HG03460 (cell line): ENCODE data around the gene TET2.

Experiments used
- ATAC-seq: cut with Tn5 transposase; IDR thresholded peaks from one replicate; pipeline ENCODE4 v1.9.1; 2021; ENCODE audit not compliant: unreplicated experiment

TET2 gene

DNA sequence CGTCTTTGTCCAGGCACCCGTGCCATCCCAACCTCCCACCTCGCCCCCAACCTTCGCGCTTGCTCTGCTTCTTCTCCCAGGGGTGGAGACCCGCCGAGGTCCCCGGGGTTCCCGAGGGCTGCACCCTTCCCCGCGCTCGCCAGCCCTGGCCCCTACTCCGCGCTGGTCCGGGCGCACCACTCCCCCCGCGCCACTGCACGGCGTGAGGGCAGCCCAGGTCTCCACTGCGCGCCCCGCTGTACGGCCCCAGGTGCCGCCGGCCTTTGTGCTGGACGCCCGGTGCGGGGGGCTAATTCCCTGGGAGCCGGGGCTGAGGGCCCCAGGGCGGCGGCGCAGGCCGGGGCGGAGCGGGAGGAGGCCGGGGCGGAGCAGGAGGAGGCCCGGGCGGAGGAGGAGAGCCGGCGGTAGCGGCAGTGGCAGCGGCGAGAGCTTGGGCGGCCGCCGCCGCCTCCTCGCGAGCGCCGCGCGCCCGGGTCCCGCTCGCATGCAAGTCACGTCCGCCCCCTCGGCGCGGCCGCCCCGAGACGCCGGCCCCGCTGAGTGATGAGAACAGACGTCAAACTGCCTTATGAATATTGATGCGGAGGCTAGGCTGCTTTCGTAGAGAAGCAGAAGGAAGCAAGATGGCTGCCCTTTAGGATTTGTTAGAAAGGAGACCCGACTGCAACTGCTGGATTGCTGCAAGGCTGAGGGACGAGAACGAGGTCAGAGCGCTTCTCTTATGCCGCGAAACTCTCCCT, at the start of gene TET2:
Gene TET2 (plus strand): TSS at position 601 of the 740 bp plus-strand sequence. CDS start 87,067 bp downstream, outside the sequence.
- ATAC-seq: peak; percentile 79

DNA sequence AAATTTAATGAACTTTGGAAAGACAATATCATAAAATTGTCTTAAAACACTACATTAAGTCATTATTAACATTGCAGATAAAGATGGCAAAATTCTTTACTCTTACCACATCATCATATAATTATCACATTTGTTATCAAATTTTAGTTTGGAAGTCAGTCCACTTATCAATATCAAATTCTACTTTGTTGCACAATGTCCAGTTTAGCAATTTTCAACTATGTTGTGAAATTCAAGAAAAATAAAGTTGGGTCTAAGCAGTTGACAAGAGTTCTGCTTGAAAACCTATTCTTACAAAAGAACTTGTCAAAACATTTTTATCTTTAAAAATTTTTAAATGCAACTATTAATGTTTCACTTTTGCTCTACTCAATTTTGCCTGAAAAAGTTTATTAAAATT, 44.7 kb upstream of the TET2 start:
- ATAC-seq: no peak

DNA sequence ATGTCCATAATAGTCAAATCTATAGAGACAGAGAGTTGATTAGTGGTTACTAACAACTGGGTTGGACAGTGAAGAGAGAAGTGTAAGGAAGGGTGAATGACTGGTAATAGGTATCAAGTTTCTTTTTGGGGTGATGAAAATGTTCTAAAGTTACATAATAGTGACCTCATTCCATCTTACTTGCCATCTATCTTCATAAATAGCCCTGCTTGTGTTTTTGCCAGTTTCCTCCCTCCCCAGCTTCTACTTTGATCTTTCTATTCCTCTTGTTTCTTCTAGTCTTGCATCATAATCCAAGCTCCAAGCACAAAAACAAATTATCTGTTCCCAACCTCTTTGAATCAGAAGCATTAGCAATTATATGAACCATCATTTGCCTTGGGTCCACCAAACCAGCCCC, 40.2 kb upstream of the TET2 start:
- ATAC-seq: no peak

DNA sequence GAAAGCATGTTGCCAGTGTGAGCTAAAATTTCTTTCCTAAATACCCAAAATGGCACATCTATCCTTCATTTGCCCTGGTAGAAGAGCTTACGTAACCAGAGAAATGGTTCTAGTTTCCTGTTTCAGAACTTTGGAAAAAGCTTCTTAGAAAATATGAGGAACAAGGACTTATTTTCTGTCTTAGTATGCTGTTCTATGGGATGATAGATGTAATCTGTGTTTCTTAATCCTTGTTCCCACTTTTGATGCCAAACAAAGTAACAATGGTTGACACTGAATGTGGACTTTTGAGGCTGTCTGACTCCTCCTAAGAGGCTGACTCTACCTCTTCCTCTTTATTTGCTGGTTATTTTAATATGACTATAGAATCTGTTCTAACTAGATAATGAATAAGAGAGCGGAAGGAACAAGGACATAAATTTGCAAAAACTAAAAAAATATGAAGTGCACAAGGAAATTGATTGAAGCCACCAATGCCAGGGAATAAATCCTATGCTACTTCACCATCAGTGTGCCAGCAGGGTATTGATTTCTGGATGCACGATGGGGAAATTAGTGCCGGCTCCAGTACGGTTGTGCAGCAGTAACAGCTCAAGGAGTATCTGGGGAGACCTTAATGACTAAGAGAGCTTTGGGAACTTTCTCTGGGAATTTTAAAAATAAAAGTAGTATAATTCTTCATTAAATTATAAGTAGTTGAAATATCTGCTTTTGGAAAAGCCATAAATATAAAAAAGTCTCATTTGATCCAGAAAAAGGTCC, 39.4 kb upstream of the TET2 start:
- no peak for ATAC-seq

DNA sequence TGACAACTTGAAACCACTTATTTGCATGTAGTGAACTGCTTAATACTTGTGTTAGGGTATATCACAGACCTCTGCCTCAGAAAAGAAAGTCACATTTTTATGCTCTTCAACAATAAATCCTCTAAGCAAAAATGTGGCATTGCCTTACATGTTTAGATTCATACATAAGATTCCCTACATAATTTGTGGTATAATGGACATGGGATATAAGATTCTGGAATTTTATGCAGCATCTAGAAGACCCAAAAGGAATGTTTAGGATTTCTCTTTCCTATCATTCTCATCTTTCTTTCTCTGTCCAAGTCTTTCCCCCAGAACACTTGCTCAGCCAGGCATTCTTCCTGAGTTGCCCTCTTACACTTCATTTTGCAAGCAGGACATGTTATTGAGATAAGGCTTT, 37.7 kb upstream of the TET2 start:
- no peak for ATAC-seq

DNA sequence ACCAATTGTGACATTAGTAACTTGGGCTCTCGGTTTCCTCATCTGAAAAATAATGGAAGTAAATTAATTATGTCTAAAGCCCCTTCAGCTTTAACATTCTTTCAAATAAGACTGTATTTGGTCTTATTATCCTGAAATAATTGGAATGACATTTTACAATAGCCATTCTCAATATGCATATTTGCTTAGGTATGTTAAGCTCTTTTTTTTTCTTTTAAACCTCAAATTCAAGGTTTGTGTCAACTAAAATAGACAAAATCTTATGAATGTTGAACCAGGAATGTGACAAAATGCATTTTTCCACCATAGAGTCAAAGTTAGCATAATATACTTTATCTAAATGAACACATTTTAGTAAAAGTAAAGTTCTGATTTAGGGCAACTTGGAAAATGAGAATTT, 34.4 kb upstream of the TET2 start:
- ATAC-seq: no peak

DNA sequence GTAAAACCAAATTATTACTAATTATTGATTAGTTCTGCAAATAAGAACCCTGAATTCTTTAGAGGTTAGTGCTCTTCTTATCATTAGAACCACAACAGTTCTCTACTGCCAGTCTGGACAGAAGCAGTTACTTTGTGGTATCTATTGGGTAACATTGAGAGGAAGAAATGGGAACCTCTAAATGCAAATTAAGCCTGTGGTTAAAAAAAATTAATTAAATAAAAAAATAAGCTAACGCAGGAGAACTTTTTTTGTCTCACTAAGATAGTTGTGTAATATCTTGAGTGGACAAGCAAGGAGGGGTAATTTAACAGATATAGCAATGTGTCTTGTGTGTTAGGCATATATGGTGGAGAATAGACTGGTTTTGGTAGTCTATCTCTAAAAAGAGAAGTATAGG, 32.9 kb upstream of the TET2 start:
- ATAC-seq: no peak

DNA sequence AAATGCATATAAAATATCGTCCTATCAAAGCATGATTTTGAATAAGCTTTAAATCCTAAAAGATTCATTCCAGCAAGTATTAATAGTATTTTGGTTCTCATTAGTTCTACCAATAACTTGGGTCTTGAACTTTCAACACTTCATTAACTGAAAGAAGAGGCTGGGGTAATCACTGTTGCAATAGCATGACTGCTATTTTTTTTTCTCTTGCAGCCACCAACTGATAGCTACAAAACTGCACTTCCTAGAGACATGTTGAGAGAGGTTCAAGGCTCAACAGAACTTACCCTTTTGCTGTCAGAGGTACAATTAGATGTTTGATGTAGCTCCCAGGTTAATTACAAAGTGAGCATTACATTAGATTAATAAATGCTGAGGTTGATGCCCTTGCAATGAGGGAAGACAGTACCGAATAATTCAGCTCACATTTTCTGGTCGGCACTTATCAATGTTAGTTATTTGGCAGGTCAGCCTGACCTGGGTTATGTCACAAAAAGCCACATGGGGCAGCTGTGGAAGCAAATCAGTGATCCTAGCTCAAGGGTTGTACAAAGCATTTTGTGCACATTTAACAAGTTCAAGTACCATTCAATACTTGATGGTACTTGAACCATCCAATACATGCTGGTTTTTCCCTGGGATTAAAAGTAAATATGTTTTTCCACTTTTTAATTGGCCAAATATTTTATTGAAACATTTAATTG, 29.9 kb upstream of the TET2 start:
- ATAC-seq: no peak

DNA sequence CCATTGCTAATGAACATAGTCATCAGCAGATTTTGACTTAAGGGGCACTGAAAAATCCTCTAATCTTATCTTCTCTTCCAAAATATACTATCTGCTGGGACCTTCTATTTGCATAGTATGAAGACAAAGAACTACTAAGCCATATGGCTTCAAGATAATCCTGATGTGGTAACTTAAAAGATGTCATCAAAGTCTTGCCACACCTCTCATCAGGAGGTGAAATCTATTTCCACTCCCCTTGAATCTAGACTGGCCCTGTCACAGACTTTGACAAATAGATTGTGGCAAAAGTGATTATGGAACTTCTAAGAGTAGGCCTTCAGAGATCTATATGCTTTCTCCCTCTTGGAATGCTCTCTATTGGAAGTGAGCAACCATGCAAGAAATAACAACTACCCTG, 27.3 kb upstream of the TET2 start:
- ATAC-seq: no peak

DNA sequence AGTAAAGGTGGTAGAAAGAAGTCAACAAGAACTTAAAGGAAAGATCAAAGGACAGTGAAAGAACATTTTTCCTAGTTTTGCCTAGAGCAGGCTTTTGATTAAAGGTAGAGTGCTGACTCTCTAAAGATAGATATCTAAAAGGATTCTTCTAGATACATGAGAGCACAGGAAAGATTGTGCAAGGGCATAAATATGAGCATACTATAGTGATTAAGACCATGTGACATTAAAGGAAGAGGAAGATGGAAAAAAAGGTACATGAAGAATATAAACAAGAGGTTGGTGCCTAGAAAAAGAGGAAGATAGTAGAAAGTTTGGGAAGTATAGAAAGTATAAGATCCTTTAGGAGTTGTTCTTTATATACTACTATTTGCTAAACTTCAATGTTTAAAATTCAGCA, 26.1 kb upstream of the TET2 start:
- no peak for ATAC-seq

DNA sequence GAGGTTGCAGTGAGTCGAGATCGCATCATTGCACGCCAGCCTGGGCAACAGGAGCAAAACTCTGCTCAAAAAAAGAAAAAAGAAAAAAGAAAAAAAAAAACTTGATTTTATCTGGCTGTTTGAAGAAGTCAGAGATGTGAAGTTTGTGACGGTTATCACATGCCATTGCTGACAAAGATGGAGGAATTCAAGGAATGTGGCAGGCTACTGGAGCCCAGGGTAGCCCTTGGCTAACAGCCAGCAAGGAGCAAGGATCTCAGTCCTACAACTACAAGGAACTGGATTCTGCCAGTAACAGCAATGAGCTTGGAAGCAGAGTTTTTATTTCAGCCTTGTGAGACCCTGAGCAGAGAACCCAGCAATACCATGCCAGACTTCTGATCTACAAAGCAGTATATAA, 24.3 kb upstream of the TET2 start:
- ATAC-seq: no peak

DNA sequence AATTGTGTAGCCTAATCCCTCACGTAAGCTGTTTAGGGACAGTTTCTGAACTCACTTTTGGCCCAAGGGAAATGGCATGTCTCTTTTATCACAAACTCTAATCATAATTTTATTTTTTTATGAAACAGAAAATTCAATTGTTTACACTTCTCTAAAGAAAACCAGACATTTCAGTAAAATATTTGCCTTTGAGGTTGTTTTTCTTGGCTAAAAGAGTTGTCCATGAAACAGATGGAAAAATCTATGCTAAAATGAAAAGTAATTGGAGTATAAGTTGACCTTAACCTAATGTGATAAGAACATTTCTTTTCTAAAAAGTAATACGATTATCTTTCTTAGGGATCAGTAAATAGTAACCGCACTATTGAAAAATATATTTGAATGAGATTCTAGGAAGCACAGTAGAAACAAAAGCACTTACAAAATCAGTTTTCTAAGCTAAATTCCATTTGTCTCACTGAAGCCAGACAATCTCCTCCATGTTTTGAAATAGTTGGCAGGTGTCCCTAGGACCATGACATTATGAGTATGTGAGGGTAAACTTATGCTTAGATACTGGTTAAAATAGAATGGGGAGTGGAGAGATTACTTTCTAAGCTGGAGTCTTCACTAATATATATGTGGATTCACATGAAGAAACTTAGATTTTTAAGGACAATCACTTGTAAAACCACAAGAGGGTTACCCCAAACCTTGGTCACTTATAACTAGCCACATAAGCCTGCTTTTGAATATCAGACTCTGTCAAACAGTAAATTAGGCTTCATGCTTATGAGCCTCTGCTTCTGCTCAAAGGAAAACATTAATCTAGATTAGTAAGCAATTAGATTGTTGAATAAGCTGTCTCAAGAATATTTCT, 20.1 kb upstream of the TET2 start:
- no peak for ATAC-seq

DNA sequence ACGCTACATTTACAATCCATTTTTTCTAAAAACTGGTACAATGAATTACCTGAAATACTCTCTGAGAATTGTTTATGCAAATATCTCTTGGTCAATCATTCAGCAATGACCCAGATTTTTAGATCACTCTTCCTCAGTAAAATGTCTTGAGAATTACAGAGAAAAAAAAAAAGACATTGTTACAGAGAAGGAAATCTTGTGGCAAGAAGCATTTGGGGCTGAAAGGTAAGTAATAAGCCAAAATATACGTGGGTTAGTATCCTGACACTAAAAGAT, 19.6 kb upstream of the TET2 start:
- no peak for ATAC-seq

DNA sequence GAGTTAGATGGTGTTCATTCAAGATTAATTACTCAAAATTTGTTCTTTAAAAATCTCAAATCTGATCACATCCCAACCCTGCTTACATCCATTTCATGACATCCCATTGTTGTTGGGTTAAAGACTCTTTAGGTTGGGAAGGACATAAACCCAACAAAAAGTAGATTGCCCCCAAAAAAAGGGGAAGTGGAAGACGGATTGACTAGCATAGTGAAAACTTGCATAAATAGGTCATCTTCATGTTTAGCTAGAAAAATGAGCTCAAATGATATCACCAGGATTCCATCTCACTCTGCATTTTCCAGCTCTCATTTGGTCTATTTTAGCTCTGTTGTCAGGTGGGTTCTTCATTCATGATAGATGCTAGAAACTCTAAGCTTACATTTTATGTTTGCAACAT, 18.5 kb upstream of the TET2 start:
- no peak for ATAC-seq

DNA sequence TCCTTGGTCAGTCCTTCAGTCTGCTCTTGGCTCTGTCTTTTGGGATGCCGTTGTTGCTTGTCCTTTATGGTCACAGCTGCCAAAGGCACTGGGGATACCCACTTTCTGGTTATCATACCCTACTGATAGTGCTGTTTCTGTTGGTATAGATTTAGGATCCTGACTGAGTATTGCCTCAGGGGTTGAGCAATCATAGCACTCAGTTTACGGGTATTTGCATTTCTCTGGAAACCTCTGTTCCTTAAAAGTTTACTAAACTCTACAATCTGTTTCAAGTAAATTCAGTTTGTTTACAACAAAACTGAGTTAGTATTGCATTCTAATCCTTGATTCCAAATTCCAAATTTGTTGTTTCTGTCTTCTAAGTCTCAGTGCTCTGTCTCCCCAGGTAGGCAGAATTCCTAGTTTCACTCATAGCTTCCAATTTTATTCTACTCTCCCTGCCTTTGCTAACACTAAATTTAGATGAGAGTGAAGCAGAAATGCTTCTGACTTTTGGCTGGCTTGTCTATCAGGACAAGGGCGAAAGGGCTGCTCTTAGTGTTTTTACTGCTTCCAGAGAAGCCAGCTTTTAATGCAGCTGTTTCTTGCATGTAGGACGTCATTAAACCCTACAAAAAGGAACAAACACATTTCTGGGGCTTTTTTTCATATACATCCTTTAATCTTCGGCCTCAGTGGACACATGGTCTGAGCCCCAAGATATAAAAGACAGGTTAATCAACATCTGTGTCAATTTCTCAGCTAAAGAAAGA, 17.2 kb upstream of the TET2 start:
- ATAC-seq: no peak

DNA sequence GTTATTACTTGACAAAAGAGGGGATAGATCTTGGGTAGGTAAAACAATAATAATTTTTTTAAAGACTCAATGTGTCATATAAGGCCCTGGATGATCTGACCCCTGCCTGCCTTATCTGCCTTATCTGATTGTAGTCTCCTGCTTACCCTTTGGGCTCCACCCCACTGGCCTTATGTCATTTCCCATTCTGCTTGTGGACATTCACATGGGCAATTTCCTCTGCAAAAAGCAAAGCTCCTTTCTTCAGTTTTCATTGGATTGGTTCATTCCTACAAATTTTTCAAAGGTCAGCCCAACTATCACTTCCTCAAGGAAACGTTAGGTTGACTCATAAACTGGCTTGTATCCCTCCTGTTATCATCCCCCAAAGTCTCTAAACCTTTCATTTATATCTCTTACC, 15.7 kb upstream of the TET2 start:
- no peak for ATAC-seq

DNA sequence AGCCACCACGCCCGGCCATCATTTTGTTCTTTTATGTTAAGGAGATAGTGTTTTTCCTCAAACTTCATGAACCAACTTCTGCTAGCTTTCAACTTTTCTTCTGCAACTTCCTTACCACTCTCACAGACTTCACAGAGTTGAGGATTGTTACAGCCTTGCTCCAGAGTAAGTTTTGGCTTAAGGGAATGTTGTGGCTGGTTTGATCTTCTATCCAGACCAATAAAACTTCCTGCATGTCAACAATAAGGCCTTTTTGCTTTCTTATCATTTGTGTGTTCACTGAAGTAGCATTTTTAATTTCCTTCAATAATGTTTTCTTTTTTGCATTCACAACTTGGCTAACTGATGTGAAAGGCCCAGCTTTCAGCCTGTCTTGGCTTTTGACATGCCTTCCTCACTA, 12.7 kb upstream of the TET2 start:
- no peak for ATAC-seq

DNA sequence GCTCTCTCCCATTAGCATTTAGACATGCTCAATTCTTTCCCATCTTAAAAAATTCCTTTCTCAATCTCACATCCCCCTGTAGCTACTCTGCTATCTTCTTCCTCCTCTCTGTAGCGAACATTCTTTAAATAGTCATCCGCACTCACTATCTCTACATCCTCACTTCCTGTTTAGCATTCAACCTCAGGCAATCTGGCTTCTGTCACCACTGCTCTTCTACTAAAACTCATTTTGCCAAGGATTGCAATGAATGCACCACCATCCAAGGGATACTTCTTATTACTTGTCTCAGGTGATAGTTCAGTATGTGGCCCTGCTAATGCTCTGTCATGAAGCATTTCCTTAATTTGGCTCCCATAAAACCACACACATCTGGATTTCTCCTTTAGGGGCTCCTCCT, 10.9 kb upstream of the TET2 start:
- ATAC-seq: no peak

DNA sequence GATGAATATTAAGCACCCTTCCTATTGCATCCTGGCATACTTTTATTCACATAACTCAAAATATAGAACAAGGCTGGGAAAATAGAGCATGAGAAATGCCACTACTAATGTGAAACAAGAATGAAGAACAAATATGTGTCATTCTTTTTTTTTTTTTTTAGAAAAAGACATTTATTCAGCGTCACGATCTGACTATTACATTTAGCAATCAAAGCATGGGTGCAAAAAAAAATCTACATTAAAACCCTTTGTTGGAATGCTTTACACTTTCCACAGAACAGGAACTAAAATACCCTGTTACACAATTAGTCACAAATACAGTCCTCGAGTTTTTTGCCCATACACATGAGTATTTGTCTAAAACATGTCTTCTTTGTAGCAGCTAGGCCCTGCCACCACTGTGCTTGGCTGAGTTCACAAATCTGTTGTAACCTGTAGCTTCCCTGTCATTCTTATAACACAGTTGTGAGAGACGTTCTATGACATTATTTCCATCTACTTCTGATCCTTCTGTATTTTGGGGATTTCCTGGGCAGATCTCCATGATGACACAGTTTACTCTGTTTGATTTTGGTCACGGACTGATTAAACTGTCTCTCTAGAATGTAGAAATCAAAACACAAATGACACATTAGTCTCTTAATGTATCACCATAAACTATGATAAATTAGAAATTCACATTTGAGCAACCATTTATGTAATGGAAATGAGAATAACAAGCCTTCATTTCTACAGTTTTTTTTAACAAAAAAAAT, 9.4 kb upstream of the TET2 start:
- ATAC-seq: no peak

DNA sequence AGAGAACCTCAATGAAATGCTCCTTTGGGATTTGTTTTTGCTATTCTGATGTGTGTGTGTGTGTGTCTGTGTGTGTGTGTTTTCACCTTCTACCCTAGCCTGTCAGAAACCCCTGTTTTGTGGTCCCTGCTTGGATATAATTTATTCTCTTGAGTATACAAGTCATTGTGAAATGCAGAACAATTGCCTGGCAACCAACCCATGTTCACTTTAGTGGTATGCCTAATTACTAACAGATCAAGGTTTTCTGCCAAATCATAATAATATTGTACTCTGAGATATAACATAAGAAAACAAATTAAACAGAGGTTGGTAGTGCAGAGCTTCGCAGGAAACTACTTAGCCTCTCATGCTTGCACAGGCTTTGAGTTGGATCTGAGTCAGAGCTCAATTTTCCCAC, 7.0 kb upstream of the TET2 start:
- ATAC-seq: no peak
